Measurements from ENCODE around the gene PNISR.

GRCh38 chr6:99416892-99417767, 8.0 kb downstream of the PNISR start:
- no peak for TF ChIP-seq CTCF (IDR thresholded peaks at IDR 0.05)
- TF ChIP-seq POLR2A (IDR thresholded peaks at IDR 0.05): no peak
